ENCODE results near the gene SERPINA10.

DNA sequence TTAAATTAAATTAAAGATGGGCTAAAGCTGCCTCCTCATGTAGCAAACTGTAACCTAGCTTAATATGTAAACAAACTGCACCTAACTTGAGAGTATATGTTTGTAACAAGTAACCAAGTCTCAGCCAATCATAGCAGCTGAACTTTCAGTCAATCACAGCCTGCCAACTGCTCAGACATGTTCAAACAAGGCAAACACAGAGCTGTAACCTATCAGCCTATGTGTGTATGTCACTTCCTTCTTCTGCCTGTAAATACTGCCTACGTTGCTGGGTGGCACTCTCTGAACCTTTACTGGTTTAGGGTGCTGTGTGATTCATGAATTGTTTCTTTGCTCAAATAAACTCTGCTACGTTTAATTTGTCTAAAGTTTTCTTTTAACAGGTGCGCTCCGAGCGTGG is 27.2 kb upstream of the SERPINA10 start:
- TF ChIP-seq ZNF317 (CRISPR knock-in tag; IDR thresholded peaks at IDR 0.05) = no peak
- TF ChIP-seq HOXA9 (CRISPR knock-in tag; IDR thresholded peaks at IDR 0.05; ENCODE audit: borderline replicate concordance) = no peak
- TF ChIP-seq FOSL2 (CRISPR knock-in tag; IDR thresholded peaks at IDR 0.05) = 0 out of 2 replicates have a peak, but pooled peaks have one; percentile 25
- TF ChIP-seq, protein P1, sequence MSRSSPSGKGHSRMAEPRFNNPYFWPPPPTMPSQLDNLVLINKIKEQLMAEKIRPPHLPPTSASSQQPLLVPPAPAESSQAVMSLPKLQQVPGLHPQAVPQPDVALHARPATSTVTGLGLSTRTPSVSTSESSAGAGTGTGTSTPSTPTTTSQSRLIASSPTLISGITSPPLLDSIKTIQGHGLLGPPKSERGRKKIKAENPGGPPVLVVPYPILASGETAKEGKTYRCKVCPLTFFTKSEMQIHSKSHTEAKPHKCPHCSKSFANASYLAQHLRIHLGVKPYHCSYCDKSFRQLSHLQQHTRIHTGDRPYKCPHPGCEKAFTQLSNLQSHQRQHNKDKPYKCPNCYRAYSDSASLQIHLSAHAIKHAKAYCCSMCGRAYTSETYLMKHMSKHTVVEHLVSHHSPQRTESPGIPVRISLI (CRISPR knock-in tag; IDR thresholded peaks at IDR 0.05; ENCODE audit: borderline replicate concordance) = no peak
- TF ChIP-seq EZH2 (conservative IDR thresholded peaks at IDR 0.05; ENCODE audit: low read depth, low read length) = no peak
- TF ChIP-seq SPEN (CRISPR knock-in tag; IDR thresholded peaks at IDR 0.05; ENCODE audit: low read depth) = peak; percentile 54; the same call in 1 of the 2 replicates
- no peak for TF ChIP-seq SALL2 (CRISPR knock-in tag; IDR thresholded peaks at IDR 0.05)
- no peak for TF ChIP-seq KAT7 (CRISPR knock-in tag; IDR thresholded peaks at IDR 0.05; ENCODE audit: borderline replicate concordance)
- no peak for TF ChIP-seq ADNP (CRISPR knock-in tag; IDR thresholded peaks at IDR 0.05)
- TF ChIP-seq ELF1 (CRISPR knock-in tag; IDR thresholded peaks at IDR 0.05) = peak; percentile 67
- no peak for TF ChIP-seq ZNF3 (CRISPR knock-in tag; IDR thresholded peaks at IDR 0.05)

All from HepG2 (cell line).